Uterus (tissue), 2 donors: ENCODE data around the gene NXN.

Experiments used
- CTCF ChIP-seq, 4 experiments: fragments of 200-600 bp in 2 of 4; fragments of 450-650 bp in 2 of 4; sonication (generic) in 2 of 4; IDR thresholded peaks; one replicate each; pipeline ENCODE4 v1.5.1; 2016 to 2019; ENCODE audit warnings: antibody characterized with exemption in 4 of 4, mild to moderate bottlenecking in 2 of 4, moderate library complexity in 1 of 4
- POLR2A ChIP-seq, 2 donors: fragments of 450-650 bp; IDR thresholded peaks; one replicate each; pipeline ENCODE4 v1.6.1; 2016; ENCODE audit warnings: antibody characterized with exemption in 2 of 2, mild to moderate bottlenecking in 1 of 2, moderate library complexity in 1 of 2

- TF ChIP-seq CTCF (IDR thresholded peaks at IDR 0.05) (no peak), POLR2A (IDR thresholded peaks at IDR 0.05) (no peak)
These were observed 4.1 kb downstream of the NXN start for GRCh38 chr17:975371-975915.
